GM19239 (cell line): ENCODE results near the gene ZNF582.
A peak's percentile ranks its signal among the peaks of the same experiment; 100 is the strongest.

ENCODE experiments used
- DNase-seq: peaks from one replicate; pipeline ENCODE4 v3.0.0; 2011; ENCODE audit warnings: low spot score; ENCODE audit not compliant: insufficient read length
- FAIRE-seq: peaks from 2 replicates; lab custom pipeline; 2011; peaks lifted over from hg19 to GRCh38; lab: Jason Lieb, UNC

Gene ZNF582

GRCh38 chr19:56393119-56394012 lies at the start of gene ZNF582:
TSS of gene ZNF582 (minus strand) at chr19:56393534. CDS start at chr19:56391752, 1,782 bp downstream.
- DNase-seq: peak; percentile 61
- FAIRE-seq: peak; percentile 74

GRCh38 chr19:56441206-56441792 lies 48.0 kb upstream of the ZNF582 start:
- no peak for DNase-seq
- FAIRE-seq: no peak

- DNase-seq: no peak
- no peak for FAIRE-seq
These were observed 30.6 kb upstream of the ZNF582 start for GRCh38 chr19:56423985-56424353.

- no peak for DNase-seq
- no peak for FAIRE-seq
These were observed 30.1 kb upstream of the ZNF582 start for GRCh38 chr19:56423276-56423984.

GRCh38 chr19:56405062-56405461 lies 11.7 kb upstream of the ZNF582 start:
- DNase-seq (no peak), FAIRE-seq (no peak)

- FAIRE-seq (no peak), DNase-seq (no peak)
These were observed 11.3 kb upstream of the ZNF582 start for GRCh38 chr19:56404705-56405056.

GRCh38 chr19:56403764-56404704 lies 10.7 kb upstream of the ZNF582 start, which contains the start of gene ZNF583:
TSS of gene ZNF583 (plus strand) at chr19:56404332. CDS start at chr19:56407115, 2,783 bp downstream.
- DNase-seq (peak; percentile 74), FAIRE-seq (peak; percentile 48)

GRCh38 chr19:56403261-56403660 lies 9.9 kb upstream of the ZNF582 start:
- FAIRE-seq (no peak), DNase-seq (no peak)

GRCh38 chr19:56400485-56400884 lies 7.2 kb upstream of the ZNF582 start:
- FAIRE-seq: no peak
- DNase-seq: no peak

GRCh38 chr19:56398809-56399208 lies 5.5 kb upstream of the ZNF582 start:
- FAIRE-seq: no peak

GRCh38 chr19:56383826-56384605 lies 9.3 kb downstream of the ZNF582 start:
- DNase-seq: no peak

More at GRCh38 chr19:56398809-56399208, 5.5 kb upstream of the ZNF582 start:
- DNase-seq: no peak

GRCh38 chr19:56377105-56377924 lies 16.0 kb downstream of the ZNF582 start:
- no peak for DNase-seq
- no peak for FAIRE-seq

More at GRCh38 chr19:56383826-56384605, 9.3 kb downstream of the ZNF582 start:
- no peak for FAIRE-seq

GRCh38 chr19:56372281-56372680 lies 21.1 kb downstream of the ZNF582 start:
- DNase-seq (no peak), FAIRE-seq (no peak)

- FAIRE-seq (no peak), DNase-seq (no peak)
These were observed 23.3 kb downstream of the ZNF582 start for GRCh38 chr19:56369886-56370676.

- FAIRE-seq: no peak
- DNase-seq: peak; percentile 10
These were observed 25.3 kb downstream of the ZNF582 start for GRCh38 chr19:56367829-56368711.

- FAIRE-seq (no peak), DNase-seq (no peak)
These were observed 32.5 kb downstream of the ZNF582 start for GRCh38 chr19:56360841-56361240.
